Fibroblast of villous mesenchyme (primary cell): ENCODE results near the gene KLF9. TPM values are rescaled to one million over a fixed set of nuclear protein-coding genes. Genes with fewer than 3 reads are reported as not detected.

Source experiments
- DNase-seq: peaks from one replicate; pipeline ENCODE4 v3.0.0-alpha.2; 2010; ENCODE audit warnings: low read depth
- H3K4me3 ChIP-seq: 2 replicates; pipeline ENCODE4 v1.5.1; 2011; ENCODE audit warnings: low read depth, mild to moderate bottlenecking, low read length
- total RNA-seq: library from RNA; depleted of rRNA; stranded (reverse); fragments of >200 nt; gene quantifications from 2 replicates; pipeline ENCODE4 v1.2.3, GENCODE V29; 2012
- TF ChIP-seq, protein P1 (sequence below): IDR thresholded peaks from 2 replicates; pipeline ENCODE4 v1.5.1; 2012; ENCODE audit warnings: low read depth, mild to moderate bottlenecking, low read length; ENCODE audit not compliant: insufficient read depth

The KLF9 gene
- 34.5 and 37.1 TPM in 2 replicates for total RNA-seq

DNA sequence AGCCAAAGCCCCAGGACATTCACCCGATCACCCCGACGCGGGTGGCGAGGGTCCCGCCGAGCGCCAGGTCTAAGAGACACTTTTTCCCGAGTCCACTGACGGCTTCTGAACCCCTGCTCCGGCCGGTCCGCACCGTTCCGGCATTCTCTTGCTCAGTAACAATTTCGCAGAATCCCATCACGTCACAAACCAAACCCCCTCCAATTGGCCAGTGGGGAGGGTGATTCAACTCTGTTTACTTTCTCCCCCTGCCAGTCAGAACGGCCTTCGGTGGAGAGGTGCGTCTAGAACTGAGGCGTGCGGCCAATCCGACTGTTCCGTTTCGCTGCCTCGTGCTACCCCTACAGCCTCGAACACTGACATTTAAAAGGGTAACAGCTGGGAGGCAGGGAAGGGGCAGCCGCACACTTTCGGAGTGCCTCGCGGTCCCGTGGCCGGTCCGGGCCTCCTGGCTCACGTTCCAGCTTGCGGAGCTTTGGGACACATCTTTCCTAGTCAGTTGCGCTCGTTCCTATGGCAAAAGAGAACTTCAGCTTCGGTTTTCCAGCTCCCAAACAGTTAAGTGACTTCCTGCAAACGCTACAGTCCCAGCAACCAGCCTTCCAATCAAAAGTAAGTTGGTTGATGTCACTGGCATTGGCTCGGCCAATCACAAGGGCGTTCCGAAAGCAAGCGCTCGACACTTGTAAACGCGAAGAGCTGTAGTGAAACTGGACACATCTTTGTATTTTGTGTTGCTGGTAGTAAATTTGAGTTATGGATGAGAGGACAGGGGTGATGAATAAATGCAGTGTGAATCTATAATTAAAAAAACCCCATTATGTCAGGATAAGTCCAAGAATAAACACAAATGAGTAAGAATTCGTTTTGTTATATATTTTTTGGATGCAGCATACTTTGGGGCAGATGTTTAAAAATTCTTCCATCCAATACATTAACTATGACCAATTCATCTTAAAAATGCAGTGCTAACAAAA is at the start of gene KLF9:
Gene KLF9, minus strand, starts transcription at position 859 of the 977 bp plus-strand sequence. CDS start 1,294 bp downstream, outside the sequence.
- peak within 1 kb of the TSS; percentile 95 for H3K4me3 ChIP-seq
- TF ChIP-seq, protein P1, sequence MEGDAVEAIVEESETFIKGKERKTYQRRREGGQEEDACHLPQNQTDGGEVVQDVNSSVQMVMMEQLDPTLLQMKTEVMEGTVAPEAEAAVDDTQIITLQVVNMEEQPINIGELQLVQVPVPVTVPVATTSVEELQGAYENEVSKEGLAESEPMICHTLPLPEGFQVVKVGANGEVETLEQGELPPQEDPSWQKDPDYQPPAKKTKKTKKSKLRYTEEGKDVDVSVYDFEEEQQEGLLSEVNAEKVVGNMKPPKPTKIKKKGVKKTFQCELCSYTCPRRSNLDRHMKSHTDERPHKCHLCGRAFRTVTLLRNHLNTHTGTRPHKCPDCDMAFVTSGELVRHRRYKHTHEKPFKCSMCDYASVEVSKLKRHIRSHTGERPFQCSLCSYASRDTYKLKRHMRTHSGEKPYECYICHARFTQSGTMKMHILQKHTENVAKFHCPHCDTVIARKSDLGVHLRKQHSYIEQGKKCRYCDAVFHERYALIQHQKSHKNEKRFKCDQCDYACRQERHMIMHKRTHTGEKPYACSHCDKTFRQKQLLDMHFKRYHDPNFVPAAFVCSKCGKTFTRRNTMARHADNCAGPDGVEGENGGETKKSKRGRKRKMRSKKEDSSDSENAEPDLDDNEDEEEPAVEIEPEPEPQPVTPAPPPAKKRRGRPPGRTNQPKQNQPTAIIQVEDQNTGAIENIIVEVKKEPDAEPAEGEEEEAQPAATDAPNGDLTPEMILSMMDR, result no peak
- peak; percentile 100 for DNase-seq

DNA sequence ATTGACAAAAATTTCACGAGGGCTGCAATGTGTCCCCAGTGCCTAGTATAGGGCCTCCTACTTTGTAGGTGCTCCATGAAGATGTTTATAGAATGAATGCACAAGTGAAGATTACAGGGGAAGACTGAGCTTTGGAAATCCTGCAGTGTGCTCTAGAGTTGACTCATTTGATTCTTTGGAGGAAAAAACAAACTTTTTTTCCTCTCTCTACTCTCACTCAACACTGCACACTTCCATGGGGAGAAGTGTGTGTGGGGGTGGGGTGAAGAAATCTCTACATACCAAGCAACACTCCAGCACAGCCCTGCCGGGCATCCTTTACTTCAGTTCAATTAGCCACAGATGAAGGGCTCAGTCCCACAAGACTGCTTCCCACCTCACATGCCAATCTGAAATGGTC is 49.4 kb upstream of the KLF9 start:
- no peak for DNase-seq
- H3K4me3 ChIP-seq, result no peak overlapping the region
- TF ChIP-seq, protein P1, result no peak

DNA sequence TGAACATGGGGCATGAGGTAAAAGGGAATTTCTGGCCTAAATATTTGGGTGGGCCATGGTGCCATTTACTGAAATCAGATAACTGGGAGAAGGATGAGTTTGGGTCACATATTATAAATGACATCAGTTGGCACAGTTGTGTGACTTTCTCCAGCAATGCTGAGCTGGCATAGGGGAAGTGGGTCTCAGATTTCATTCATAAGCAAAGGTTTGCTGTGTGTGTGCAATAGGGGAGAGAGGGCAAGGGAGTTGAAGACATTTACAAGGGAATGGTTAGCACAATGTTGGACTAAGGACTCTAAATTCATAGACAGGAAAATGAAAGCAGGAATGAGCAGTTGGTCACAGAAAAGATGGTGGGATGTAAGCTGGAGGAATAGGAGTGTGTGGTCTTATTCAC is 47.8 kb upstream of the KLF9 start:
- no peak overlapping the region for H3K4me3 ChIP-seq
- no peak for DNase-seq
- TF ChIP-seq, protein P1, result no peak

- H3K4me3 ChIP-seq, result no peak overlapping the region
- no peak for DNase-seq
- TF ChIP-seq, protein P1, result no peak
Observed at GRCh38 chr9:70457235-70457634, 42.8 kb upstream of the KLF9 start.

- TF ChIP-seq, protein P1, result no peak
- no peak overlapping the region for H3K4me3 ChIP-seq
- DNase-seq, result no peak
Observed at GRCh38 chr9:70455993-70456704, 41.7 kb upstream of the KLF9 start.

- no peak overlapping the region for H3K4me3 ChIP-seq
- DNase-seq, result no peak
- TF ChIP-seq, protein P1, result no peak
Observed at GRCh38 chr9:70452365-70452764, 37.9 kb upstream of the KLF9 start.
